ENCODE measurements around the gene ARFGAP1. TPM values are rescaled to one million over a fixed set of nuclear protein-coding genes. Genes with fewer than 3 reads are reported as not detected.
"Not testable (repeated sequence)": the region's sequence is repeated elsewhere in the genome, so short reads cannot be mapped to it uniquely, and the experiment has no call there.

The ARFGAP1 gene
- total RNA-seq, 1 donor from 2014 or later = 25.3 TPM

- DNase-seq (ENCODE audit: low spot score in 2 of 2) = no peak
- no peak for FAIRE-seq
Observed at GRCh38 chr20:63239431-63239830, 33.2 kb upstream of the ARFGAP1 start.

- no peak for FAIRE-seq
- DNase-seq (ENCODE audit: low spot score in 2 of 2) = no peak
Observed at GRCh38 chr20:63240004-63240403, 32.6 kb upstream of the ARFGAP1 start.

- DNase-seq (ENCODE audit: low spot score in 2 of 2) = no peak
- FAIRE-seq = no peak
Observed at GRCh38 chr20:63241272-63241671, 31.3 kb upstream of the ARFGAP1 start.

- FAIRE-seq (no peak), DNase-seq (ENCODE audit: low spot score in 2 of 2) (no peak)
Observed at GRCh38 chr20:63242736-63243135, 29.9 kb upstream of the ARFGAP1 start.

GRCh38 chr20:63243604-63244247 lies 28.9 kb upstream of the ARFGAP1 start:
- DNase-seq (ENCODE audit: low spot score in 2 of 2) (no peak), FAIRE-seq (no peak)

- FAIRE-seq (no peak), DNase-seq (ENCODE audit: low spot score in 2 of 2) (no peak)
Observed at GRCh38 chr20:63244468-63244867, 28.1 kb upstream of the ARFGAP1 start.

- no peak for FAIRE-seq
- DNase-seq (ENCODE audit: low spot score in 2 of 2) = no peak
Observed at GRCh38 chr20:63246490-63247288, 25.9 kb upstream of the ARFGAP1 start.

- no peak for DNase-seq (ENCODE audit: low spot score in 2 of 2)
- no peak for FAIRE-seq
Observed at GRCh38 chr20:63247671-63248228, 24.9 kb upstream of the ARFGAP1 start.

- no peak for FAIRE-seq
Observed at GRCh38 chr20:63248835-63249591, 23.6 kb upstream of the ARFGAP1 start.

GRCh38 chr20:63249891-63250290 lies 22.7 kb upstream of the ARFGAP1 start:
- no peak for DNase-seq (ENCODE audit: low spot score in 2 of 2)
- no peak for FAIRE-seq

More at GRCh38 chr20:63248835-63249591, 23.6 kb upstream of the ARFGAP1 start:
- DNase-seq (ENCODE audit: low spot score in 2 of 2) = no peak

- not testable (repeated sequence) for FAIRE-seq; DNase-seq (ENCODE audit: low spot score in 2 of 2)
Observed at GRCh38 chr20:63251350-63251749, 21.3 kb upstream of the ARFGAP1 start.

- no peak for FAIRE-seq
- DNase-seq (ENCODE audit: low spot score in 2 of 2) = peak; percentile 61 to 69
Observed at GRCh38 chr20:63252284-63252711, 20.3 kb upstream of the ARFGAP1 start.

GRCh38 chr20:63253065-63253437 lies 19.6 kb upstream of the ARFGAP1 start:
- DNase-seq (ENCODE audit: low spot score in 2 of 2) (no peak), FAIRE-seq (no peak)

GRCh38 chr20:63253438-63254231 lies 19.0 kb upstream of the ARFGAP1 start:
- FAIRE-seq (no peak), DNase-seq (ENCODE audit: low spot score in 2 of 2) (peak; percentile 70 to 81)

GRCh38 chr20:63254232-63254605 lies 18.4 kb upstream of the ARFGAP1 start, which contains the start of gene NKAIN4:
Gene NKAIN4 (minus strand): TSS chr20:63254463. CDS start chr20:63254450, 13 bp downstream.
- DNase-seq (ENCODE audit: low spot score in 2 of 2) = no peak
- no peak for FAIRE-seq

- DNase-seq (ENCODE audit: low spot score in 2 of 2) (no peak), FAIRE-seq (no peak)
Observed at GRCh38 chr20:63254606-63255384, 17.8 kb upstream of the ARFGAP1 start.

GRCh38 chr20:63255931-63256704 lies 16.5 kb upstream of the ARFGAP1 start:
- DNase-seq (ENCODE audit: low spot score in 2 of 2) = no peak
- no peak for FAIRE-seq

GRCh38 chr20:63256954-63257353 lies 15.7 kb upstream of the ARFGAP1 start:
- DNase-seq (ENCODE audit: low spot score in 2 of 2) = no peak

More at GRCh38 chr20:63256954-63257353, 15.7 kb upstream of the ARFGAP1 start:
- FAIRE-seq = no peak

All from frontal cortex (tissue), 4 donors.